Measurements from ENCODE around the gene ITPRIPL1. TPM values are rescaled to one million over a fixed set of nuclear protein-coding genes. Genes with fewer than 3 reads are reported as not detected.

ITPRIPL1 gene
- total RNA-seq, 1 experiment from 2014 or later = 1.7 TPM

DNA sequence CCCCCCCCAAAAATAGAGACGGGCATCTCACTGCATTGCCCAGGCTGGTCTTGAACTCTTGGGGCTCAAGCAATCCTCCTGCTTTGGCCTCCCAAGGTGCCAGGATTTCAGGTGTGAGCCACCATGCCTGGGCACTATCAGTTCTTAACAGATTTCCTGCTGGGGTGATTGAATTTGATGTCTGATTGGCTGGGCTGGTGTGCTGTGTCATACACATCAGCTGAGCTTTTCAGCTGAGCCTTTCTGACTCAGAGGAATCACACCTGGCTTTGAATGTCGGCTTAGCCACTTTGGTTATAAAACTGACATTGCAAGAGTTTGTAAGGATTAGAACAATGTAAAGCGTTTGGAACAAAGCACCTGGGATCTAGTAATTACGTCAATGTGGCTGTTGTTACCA is 29.4 kb downstream of the ITPRIPL1 start:
- TF ChIP-seq, protein P1, sequence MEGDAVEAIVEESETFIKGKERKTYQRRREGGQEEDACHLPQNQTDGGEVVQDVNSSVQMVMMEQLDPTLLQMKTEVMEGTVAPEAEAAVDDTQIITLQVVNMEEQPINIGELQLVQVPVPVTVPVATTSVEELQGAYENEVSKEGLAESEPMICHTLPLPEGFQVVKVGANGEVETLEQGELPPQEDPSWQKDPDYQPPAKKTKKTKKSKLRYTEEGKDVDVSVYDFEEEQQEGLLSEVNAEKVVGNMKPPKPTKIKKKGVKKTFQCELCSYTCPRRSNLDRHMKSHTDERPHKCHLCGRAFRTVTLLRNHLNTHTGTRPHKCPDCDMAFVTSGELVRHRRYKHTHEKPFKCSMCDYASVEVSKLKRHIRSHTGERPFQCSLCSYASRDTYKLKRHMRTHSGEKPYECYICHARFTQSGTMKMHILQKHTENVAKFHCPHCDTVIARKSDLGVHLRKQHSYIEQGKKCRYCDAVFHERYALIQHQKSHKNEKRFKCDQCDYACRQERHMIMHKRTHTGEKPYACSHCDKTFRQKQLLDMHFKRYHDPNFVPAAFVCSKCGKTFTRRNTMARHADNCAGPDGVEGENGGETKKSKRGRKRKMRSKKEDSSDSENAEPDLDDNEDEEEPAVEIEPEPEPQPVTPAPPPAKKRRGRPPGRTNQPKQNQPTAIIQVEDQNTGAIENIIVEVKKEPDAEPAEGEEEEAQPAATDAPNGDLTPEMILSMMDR (IDR thresholded peaks at IDR 0.05; ENCODE audit: unreplicated experiment) = no peak
- no peak for DNase-seq
- no peaks in the 10 kb centered on the region for H3K4me1 Mint-ChIP-seq (ENCODE audit: low read depth, unreplicated experiment)
- peaks cover 28% of the 10 kb centered on the region for H3K36me3 Mint-ChIP-seq (ENCODE audit: insufficient read depth, unreplicated experiment)
- intact Hi-C loops (cut with micrococcal nuclease; ENCODE audit: unreplicated experiment) = no loop called here
- no peak overlapping the region for H3K27ac Mint-ChIP-seq (ENCODE audit: unreplicated experiment)
- no peaks in the 10 kb centered on the region for H3K27me3 Mint-ChIP-seq (ENCODE audit: unreplicated experiment)
- CTCF ChIA-PET = no interaction called here
- H3K9me3 Mint-ChIP-seq (ENCODE audit: low read depth, unreplicated experiment) = no peaks in the 10 kb centered on the region
- no peak overlapping the region for H3K4me3 Mint-ChIP-seq (ENCODE audit: low read depth, unreplicated experiment)
- BruUV-seq (replicated peaks) = no TSS peak

DNA sequence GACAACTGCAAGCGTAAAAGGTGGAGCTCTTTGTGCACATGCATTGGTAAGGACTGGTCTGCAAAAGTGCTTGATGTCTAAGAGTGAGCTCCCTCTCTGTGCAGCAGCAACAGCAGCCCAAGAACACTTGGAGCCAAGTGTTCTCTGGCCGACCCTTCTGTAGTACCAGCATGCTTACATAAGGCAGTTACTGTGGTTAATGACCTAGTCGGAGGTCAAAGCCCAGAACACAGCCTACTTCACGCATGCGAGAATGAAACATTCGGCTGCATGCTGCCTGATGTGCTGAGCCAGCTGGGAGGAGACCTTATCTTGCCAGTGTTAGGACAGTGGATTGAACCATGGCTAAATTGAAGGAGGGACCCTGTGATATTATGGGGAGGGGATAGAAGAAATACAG is 31.8 kb downstream of the ITPRIPL1 start:
- no peak overlapping the region for H3K4me3 Mint-ChIP-seq (ENCODE audit: low read depth, unreplicated experiment)
- intact Hi-C loops (cut with micrococcal nuclease; ENCODE audit: unreplicated experiment) = no loop called here
- DNase-seq = no peak
- no peaks in the 10 kb centered on the region for H3K4me1 Mint-ChIP-seq (ENCODE audit: low read depth, unreplicated experiment)
- H3K27me3 Mint-ChIP-seq (ENCODE audit: unreplicated experiment) = no peaks in the 10 kb centered on the region
- H3K27ac Mint-ChIP-seq (ENCODE audit: unreplicated experiment) = no peak overlapping the region
- CTCF ChIA-PET = interaction anchor here (1.2 kb wide), 1 partner anchor 148 kb away, joined by 3 read pairs; the partner anchor contains the start of gene NEURL3
- TF ChIP-seq, protein P1 (IDR thresholded peaks at IDR 0.05; ENCODE audit: unreplicated experiment) = no peak
- H3K36me3 Mint-ChIP-seq (ENCODE audit: insufficient read depth, unreplicated experiment) = peaks cover 29% of the 10 kb centered on the region
- H3K9me3 Mint-ChIP-seq (ENCODE audit: low read depth, unreplicated experiment) = no peaks in the 10 kb centered on the region
- no TSS peak for BruUV-seq (replicated peaks)

DNA sequence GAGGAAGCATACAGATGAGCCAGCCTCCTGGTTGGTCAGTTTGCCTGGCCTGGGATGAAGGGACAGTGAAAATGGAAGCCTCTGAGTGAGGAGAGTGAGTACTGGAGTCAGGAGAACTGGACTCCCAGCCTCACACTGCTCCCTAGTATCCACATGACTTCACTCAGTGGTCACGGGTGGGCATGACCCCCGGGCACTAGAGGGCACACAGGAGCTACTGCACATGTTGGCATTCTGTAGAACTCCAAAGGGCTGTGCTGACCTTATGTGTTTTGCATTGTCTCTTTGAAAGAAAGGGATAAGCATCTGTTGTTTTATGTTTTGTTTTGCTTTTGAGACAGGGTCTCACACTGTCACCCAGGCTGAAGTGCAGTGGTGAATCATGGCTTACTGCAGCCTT is 34.2 kb downstream of the ITPRIPL1 start:
- intact Hi-C loops (cut with micrococcal nuclease; ENCODE audit: unreplicated experiment) = loop anchor here (1.0 kb wide), 1 partner anchor 150 kb away; no protein-coding TSS in a partner anchor
- no peak overlapping the region for H3K27ac Mint-ChIP-seq (ENCODE audit: unreplicated experiment)
- TF ChIP-seq, protein P1 (IDR thresholded peaks at IDR 0.05; ENCODE audit: unreplicated experiment) = peak; percentile 24
- H3K36me3 Mint-ChIP-seq (ENCODE audit: insufficient read depth, unreplicated experiment) = peaks cover 24% of the 10 kb centered on the region
- H3K4me1 Mint-ChIP-seq (ENCODE audit: low read depth, unreplicated experiment) = no peaks in the 10 kb centered on the region
- no peaks in the 10 kb centered on the region for H3K27me3 Mint-ChIP-seq (ENCODE audit: unreplicated experiment)
- H3K4me3 Mint-ChIP-seq (ENCODE audit: low read depth, unreplicated experiment) = no peak overlapping the region
- DNase-seq = peak; percentile 50
- no peaks in the 10 kb centered on the region for H3K9me3 Mint-ChIP-seq (ENCODE audit: low read depth, unreplicated experiment)
- CTCF ChIA-PET = interaction anchor here (0.6 to 2.1 kb wide), 3 partner anchors 42 to 151 kb away, joined by 4 to 13 read pairs (median 6); no protein-coding TSS in a partner anchor
- BruUV-seq (replicated peaks) = no TSS peak

DNA sequence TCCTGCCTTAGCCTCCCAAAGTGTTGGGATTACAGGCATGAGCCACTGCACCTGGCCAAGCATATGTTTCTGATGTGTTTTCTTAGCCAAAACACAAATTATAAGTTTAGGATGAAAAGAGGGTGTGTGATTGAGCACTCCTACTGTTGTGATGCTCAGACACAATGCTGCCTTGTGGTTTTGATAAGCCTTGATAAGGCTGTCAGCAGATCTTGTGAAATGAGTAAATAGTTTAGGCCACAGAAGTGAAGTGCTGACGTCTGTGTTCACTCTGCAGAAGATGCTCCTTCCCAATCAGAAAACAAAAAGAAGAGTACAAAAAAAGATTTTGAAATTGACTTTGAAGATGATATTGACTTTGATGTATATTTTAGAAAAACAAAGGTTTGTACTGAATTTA is 34.7 kb downstream of the ITPRIPL1 start:
- Mint-ChIP-seq H3K9me3 (ENCODE audit: low read depth, unreplicated experiment) (no peaks in the 10 kb centered on the region), H3K4me1 (ENCODE audit: low read depth, unreplicated experiment) (no peaks in the 10 kb centered on the region), H3K27me3 (ENCODE audit: unreplicated experiment) (no peaks in the 10 kb centered on the region), H3K36me3 (ENCODE audit: insufficient read depth, unreplicated experiment) (peaks cover 19% of the 10 kb centered on the region), H3K27ac (ENCODE audit: unreplicated experiment) (no peak overlapping the region), H3K4me3 (ENCODE audit: low read depth, unreplicated experiment) (no peak overlapping the region)
- TF ChIP-seq, protein P1 (IDR thresholded peaks at IDR 0.05; ENCODE audit: unreplicated experiment) = no peak
- intact Hi-C loops (cut with micrococcal nuclease; ENCODE audit: unreplicated experiment) = loop anchor here (1.0 kb wide), 1 partner anchor 149 kb away; no protein-coding TSS in a partner anchor
- no TSS peak for BruUV-seq (replicated peaks)
- CTCF ChIA-PET = interaction anchor here (0.6 to 2.1 kb wide), 2 partner anchors 79 to 150 kb away, joined by 4 to 13 read pairs; no protein-coding TSS in a partner anchor
- no peak for DNase-seq
